ENCODE data around the gene USP28. TPM values are rescaled to one million over a fixed set of nuclear protein-coding genes. Genes with fewer than 3 reads are reported as not detected.

Gene USP28
- total RNA-seq (2021; fragmentation: NEBNext Ultra II Directional; extraction: Animal tissue kit (Norgen Biotek cat#: 25700)) (110 and 119 TPM in 2 replicates), polyA plus RNA-seq (2011; rRNA removed) (54.0 and 82.6 TPM in 2 replicates), polyA minus RNA-seq (2011; rRNA and poly(A)+ RNA removed) (177 and 222 TPM in 2 replicates)
- polyA plus RNA-seq (2011; cell fraction: cytosol; rRNA removed): 81.9 TPM
- polyA plus RNA-seq (2011; cell fraction: nucleus; rRNA removed): 144 TPM
- polyA plus RNA-seq (2012, experiment 1 of 2): 58.4 to 104 TPM (median 79.7 TPM) in 4 replicates
- 7.9 TPM for polyA plus RNA-seq (2012, experiment 2 of 2)
- 61.1 TPM for polyA plus RNA-seq (2013, experiment 1 of 2)
- polyA plus RNA-seq (2013, experiment 2 of 2): 63.0 TPM
- 83.5 TPM for polyA minus RNA-seq (2011; cell fraction: cytosol; rRNA and poly(A)+ RNA removed)
- 156 TPM for polyA minus RNA-seq (2011; cell fraction: nucleus; rRNA and poly(A)+ RNA removed)
- long read RNA-seq, experiment 1, partial matches to known transcripts: 24 of 52 reads
- long read RNA-seq, experiment 1, other reads (novel, unspliced or antisense): 25 of 52 reads
- long read RNA-seq, experiment 2, partial matches to known transcripts: 0 of 2 reads
- long read RNA-seq, experiment 2, other reads (novel, unspliced or antisense): 2 of 2 reads

- POLR2A ChIA-PET (ENCODE audit: partially characterized antibody): interaction anchor here (0.7 to 8.0 kb wide), 14 partner anchors 9 to 117 kb away, joined by 3 to 91 read pairs (median 3); no protein-coding TSS in a partner anchor
- H3K4me3 ChIP-seq (ENCODE audit: extremely low read depth in 1 of 4, insufficient read depth in 2 of 4, low read depth in 3 of 4, low read length in 4 of 4): peak within 1 kb of the TSS; percentile 78 to 100 (median 90)
- H4K8ac ChIP-seq (ENCODE audit: extremely low read depth, insufficient read depth, low read length): peak within 1 kb of the TSS; percentile 94
- H2AK5ac ChIP-seq (ENCODE audit: low read depth, low read length): no peak within 1 kb of the TSS
- peaks cover 0 to 17% (median 0%) of the 10 kb centered on the region in 4 experiments; a peak in 2 of 8 replicates for H3K36me3 ChIP-seq (ENCODE audit: control insufficient read depth in 2 of 4, insufficient read depth in 4 of 4, low read length in 3 of 4)
- WGBS, 2 experiments (ENCODE audit: extremely low coverage in 1 of 2, insufficient coverage in 1 of 2, insufficient read length in 1 of 2, insufficient replicate concordance in 2 of 2, low coverage in 1 of 2, low lambda C conversion rate in 2 of 2, missing lambda C conversion rate in 1 of 2): 3% methylated on average over 48 of the region's 95 CpGs; no CpG with 5 or more reads in 1 of the 2 experiments
- FAIRE-seq: no peak
- no peak within 1 kb of the TSS for H3K23ac ChIP-seq (ENCODE audit: insufficient read length)
- no peaks in the 10 kb centered on the region for H3K27me3 ChIP-seq (replicated peaks in 1 of 4; ENCODE audit: control insufficient read depth in 3 of 4, extremely low read depth in 1 of 4, insufficient read depth in 3 of 4, low read length in 3 of 4)
- peak within 1 kb of the TSS; percentile 83; the same call in 1 of the 2 replicates for H3K27ac ChIP-seq (ENCODE audit: low read depth, low read length)
- H4K5ac ChIP-seq (ENCODE audit: insufficient read length, low read depth, low read length): peak within 1 kb of the TSS; percentile 82
- peaks cover 4% of the 10 kb centered on the region; the same call in 1 of the 2 replicates for H3K79me1 ChIP-seq (ENCODE audit: low read depth, low read length)
- peak within 1 kb of the TSS; percentile 57 to 91 (median 68) for H3K9ac ChIP-seq (replicated peaks in 1 of 4; ENCODE audit: extremely low read depth in 1 of 4, low read depth in 3 of 4, low read length in 3 of 4)
- H3K4me1 ChIP-seq (replicated peaks in 1 of 4; ENCODE audit: control insufficient read depth in 3 of 4, insufficient read depth in 4 of 4, low read length in 3 of 4): peaks cover 4 to 8% (median 7%) of the 10 kb centered on the region in 4 experiments; a peak in 4 of 7 replicates
- H2BK12ac ChIP-seq (ENCODE audit: low read depth, low read length): peak within 1 kb of the TSS; percentile 86; the same call in 1 of the 2 replicates
- 0 out of 2 replicates have a peak within 1 kb of the TSS, but pooled peaks have one; percentile 16 for H2AFZ ChIP-seq (ENCODE audit: low read length)
- H3K4me2 ChIP-seq (ENCODE audit: insufficient read depth in 1 of 2, low read depth in 2 of 2, low read length in 2 of 2): peak within 1 kb of the TSS; percentile 70 to 75
- H3K4ac ChIP-seq (replicated peaks; ENCODE audit: insufficient read length, low read depth, low read length): no peak within 1 kb of the TSS
- H2BK15ac ChIP-seq (ENCODE audit: low read length): peak within 1 kb of the TSS; percentile 72; the same call in 1 of the 2 replicates
- H3K14ac ChIP-seq (ENCODE audit: insufficient read length): no peak within 1 kb of the TSS
- H3K18ac ChIP-seq (ENCODE audit: extremely low read depth, low read length): peak within 1 kb of the TSS; percentile 51; the same call in 1 of the 2 replicates
- H2BK20ac ChIP-seq (ENCODE audit: low read length): 0 out of 2 replicates have a peak within 1 kb of the TSS, but pooled peaks have one; percentile 29
- CTCF ChIA-PET (ENCODE audit: partially characterized antibody): no interaction called here
- H4K91ac ChIP-seq (replicated peaks; ENCODE audit: insufficient read length, low read length): peak within 1 kb of the TSS; percentile 48
- H3K79me2 ChIP-seq (ENCODE audit: control insufficient read depth in 1 of 2, insufficient read depth in 2 of 2, low read length in 2 of 2): peaks cover 9 to 47% of the 10 kb centered on the region in 2 experiments
- H3K56ac ChIP-seq (replicated peaks; ENCODE audit: insufficient read length, low read depth, low read length): peak within 1 kb of the TSS; percentile 66
- peak within 1 kb of the TSS; percentile 84 for H2BK5ac ChIP-seq (ENCODE audit: low read depth, low read length)
- H3K9me3 ChIP-seq (ENCODE audit: insufficient read depth in 2 of 2, low read depth in 1 of 2, low read length in 1 of 2): no peaks in the 10 kb centered on the region; a peak in 1 of 4 replicates
- H3K23me2 ChIP-seq (ENCODE audit: low read depth, low read length): peaks cover 10% of the 10 kb centered on the region
- H4K20me1 ChIP-seq (replicated peaks in 1 of 2; ENCODE audit: control insufficient read depth in 1 of 2, insufficient read depth in 2 of 2, low read length in 2 of 2): peaks cover 5 to 9% of the 10 kb centered on the region in 2 experiments
- no peak within 1 kb of the TSS for H2BK120ac ChIP-seq (replicated peaks; ENCODE audit: low read depth, low read length)
- DNase-seq (ENCODE audit: low read depth in 1 of 2, low spot score in 2 of 2): peak; percentile 84 to 96
- TF ChIP-seq POLR2AphosphoS5 (IDR thresholded peaks at IDR 0.05; ENCODE audit: low read depth, low read length): peak; percentile 93
- TF ChIP-seq RXRA (IDR thresholded peaks at IDR 0.05; ENCODE audit: insufficient read depth, low read depth, low read length): no peak
- TF ChIP-seq BCL11A (IDR thresholded peaks at IDR 0.05; ENCODE audit: low read depth in 2 of 2, low read length in 2 of 2): no peak
- peak; percentile 75 for TF ChIP-seq KDM4A (IDR thresholded peaks at IDR 0.05; ENCODE audit: low read depth, low read length, severe bottlenecking)
- TF ChIP-seq USF2 (IDR thresholded peaks at IDR 0.05; ENCODE audit: low read length): peak; percentile 96
- 0 out of 2 replicates have a peak, but pooled peaks have one; percentile 41 for TF ChIP-seq RBBP5 (IDR thresholded peaks at IDR 0.05; ENCODE audit: borderline replicate concordance, low read depth, low read length)
These were observed at the start of gene USP28 for GRCh38 chr11:113875234-113876073. USP28 (minus strand) TSS chr11:113875572; CDS start chr11:113875501, 71 bp downstream.

Data from H1 (cell line).